GM21619 (cell line): Measurements from ENCODE around the gene SOBP.
"Not testable (repeated sequence)": the region's sequence is repeated elsewhere in the genome, so short reads cannot be mapped to it uniquely, and the experiment has no call there.

Experiments
- ATAC-seq: cut with Tn5 transposase; IDR thresholded peaks from one replicate; pipeline ENCODE4 v1.9.1; 2021; ENCODE audit not compliant: unreplicated experiment

Gene SOBP

GRCh38 chr6:107550241-107550840 is 60.4 kb downstream of the SOBP start:
- no peak for ATAC-seq

GRCh38 chr6:107550906-107551305 is 61.0 kb downstream of the SOBP start:
- ATAC-seq, result no peak

- ATAC-seq, result not testable (repeated sequence)
These were observed 63.2 kb downstream of the SOBP start for GRCh38 chr6:107553121-107553520.

- no peak for ATAC-seq
These were observed 64.4 kb downstream of the SOBP start for GRCh38 chr6:107554326-107554725.

- no peak for ATAC-seq
These were observed 65.0 kb downstream of the SOBP start for GRCh38 chr6:107554918-107555317.

GRCh38 chr6:107555449-107555848 is 65.5 kb downstream of the SOBP start:
- no peak for ATAC-seq

GRCh38 chr6:107556082-107556481 is 66.2 kb downstream of the SOBP start:
- ATAC-seq, result no peak

- no peak for ATAC-seq
These were observed 67.8 kb downstream of the SOBP start for GRCh38 chr6:107557698-107558097.

GRCh38 chr6:107560657-107561056 is 70.7 kb downstream of the SOBP start:
- ATAC-seq, result no peak

GRCh38 chr6:107561306-107561705 is 71.4 kb downstream of the SOBP start:
- ATAC-seq, result no peak

GRCh38 chr6:107563694-107564588 is 74.0 kb downstream of the SOBP start:
- no peak for ATAC-seq

GRCh38 chr6:107564589-107564951 is 74.7 kb downstream of the SOBP start:
- no peak for ATAC-seq

- ATAC-seq, result no peak
These were observed 75.3 kb downstream of the SOBP start for GRCh38 chr6:107565165-107565723.

GRCh38 chr6:107567643-107568042 is 77.7 kb downstream of the SOBP start:
- ATAC-seq, result no peak

GRCh38 chr6:107569473-107569872 is 79.6 kb downstream of the SOBP start:
- ATAC-seq, result no peak

GRCh38 chr6:107571354-107571753 is 81.4 kb downstream of the SOBP start:
- no peak for ATAC-seq

GRCh38 chr6:107572886-107573285 is 83.0 kb downstream of the SOBP start:
- no peak for ATAC-seq

- no peak for ATAC-seq
These were observed 84.9 kb downstream of the SOBP start for GRCh38 chr6:107574856-107575255.

- no peak for ATAC-seq
These were observed 86.9 kb downstream of the SOBP start for GRCh38 chr6:107576852-107577251.

- ATAC-seq, result no peak
These were observed 88.9 kb downstream of the SOBP start for GRCh38 chr6:107578642-107579341.

- no peak for ATAC-seq
These were observed 89.6 kb downstream of the SOBP start for GRCh38 chr6:107579456-107580056.
